Activated CD4-positive, alpha-beta T cell treated with anti-CD3 and anti-CD28 coated beads, Interleukin-2, amount 10 ng/mL, durations not matched to agents 7 days and 5 days (primary cell): ENCODE data around the gene SLC39A9. TPM values are rescaled to one million over a fixed set of nuclear protein-coding genes. Genes with fewer than 3 reads are reported as not detected.
"Not testable (repeated sequence)": the region's sequence is repeated elsewhere in the genome, so short reads cannot be mapped to it uniquely, and the experiment has no call there.

ENCODE experiments used
- CTCF ChIA-PET: fragments of 350-600 bp; sonication (Branson Sonifier 250); formaldehyde crosslinking; loops from one replicate; lab custom pipeline; 2021; ENCODE audit warnings: antibody characterized with exemption; lab: Charles Lee
- POLR2A ChIA-PET: fragments of 350-600 bp; sonication (Branson Sonifier 250); formaldehyde crosslinking; loops from one replicate; lab custom pipeline; 2021; ENCODE audit warnings: antibody characterized with exemption; lab: Charles Lee
- DNase-seq: peaks from one replicate; pipeline ENCODE4 v3.0.0-alpha.2; 2020
- H3K27ac Mint-ChIP-seq: one replicate; pipeline ENCODE4 v1.8.0; 2021; ENCODE audit warnings: mild to moderate bottlenecking, moderate library complexity, mixed read lengths
- H3K27me3 Mint-ChIP-seq: one replicate; pipeline ENCODE4 v1.8.0; 2021; ENCODE audit warnings: mixed read lengths
- H3K36me3 Mint-ChIP-seq: one replicate; pipeline ENCODE4 v1.8.0; 2021; ENCODE audit warnings: low read depth, mixed read lengths
- H3K4me1 Mint-ChIP-seq: one replicate; pipeline ENCODE4 v1.8.0; 2021; ENCODE audit warnings: mixed read lengths
- H3K4me3 Mint-ChIP-seq: one replicate; pipeline ENCODE4 v1.8.0; 2021; ENCODE audit warnings: mild to moderate bottlenecking, moderate library complexity, mixed read lengths
- H3K9me3 Mint-ChIP-seq: one replicate; pipeline ENCODE4 v1.8.0; 2021; ENCODE audit warnings: mixed read lengths
- total RNA-seq, 2 experiments: library from RNA; stranded (reverse); gene quantifications; one replicate each; pipeline ENCODE4 v1.2.3, GENCODE V29; 2021

SLC39A9 gene
- total RNA-seq, 2 experiments from 2014 or later: 43.7 to 50.4 TPM

DNA sequence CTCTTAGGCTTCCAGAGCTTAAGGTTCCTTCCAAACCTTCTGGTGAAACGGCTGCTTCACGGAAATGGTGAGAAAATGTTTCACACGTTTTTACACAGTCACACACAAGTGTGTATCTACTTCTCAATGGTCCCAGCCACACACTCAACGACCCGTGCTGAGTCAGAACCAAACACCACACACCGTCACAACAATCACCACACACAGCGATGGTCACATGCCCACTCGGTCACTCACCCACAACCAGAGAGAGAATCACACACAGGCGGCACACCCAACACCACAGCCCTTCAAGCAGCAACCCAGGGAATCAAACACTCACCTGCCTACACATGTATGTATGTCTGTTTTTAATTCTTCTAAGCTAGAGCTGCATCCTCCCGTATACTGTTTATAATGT is 73.4 kb downstream of the SLC39A9 start:
- POLR2A ChIA-PET: no interaction called here
- CTCF ChIA-PET: interaction anchor here (1.0 kb wide), 1 partner anchor 103 kb away, joined by 3 read pairs; the partner anchor contains the start of gene CCDC177
- Mint-ChIP-seq H3K9me3 (no peaks in the 10 kb centered on the region), H3K36me3 (no peaks in the 10 kb centered on the region), H3K27me3 (no peaks in the 10 kb centered on the region), H3K4me1 (peaks cover 2% of the 10 kb centered on the region), H3K27ac (no peak overlapping the region), H3K4me3 (no peak overlapping the region)
- no peak for DNase-seq

DNA sequence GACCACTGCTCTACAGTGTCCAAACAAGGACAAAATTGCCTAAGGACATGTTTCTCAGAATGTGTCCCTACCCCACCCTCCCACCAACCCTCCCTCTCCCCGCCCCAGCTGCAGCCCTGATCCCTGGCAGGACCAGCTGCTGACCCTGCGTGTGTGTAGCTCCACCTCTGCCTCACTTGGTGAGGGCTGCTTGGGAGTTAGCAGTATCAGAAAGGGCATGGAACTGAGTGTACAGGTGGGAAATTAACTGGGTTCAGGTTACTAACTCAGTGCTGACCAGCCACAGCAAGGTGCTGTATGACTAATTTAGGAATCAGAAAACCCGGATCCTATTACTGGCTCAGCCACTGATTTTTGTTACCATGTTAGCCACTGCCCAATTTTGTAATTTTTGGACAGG is 74.8 kb downstream of the SLC39A9 start:
- Mint-ChIP-seq H3K4me3 (no peak overlapping the region), H3K9me3 (no peaks in the 10 kb centered on the region), H3K27me3 (no peaks in the 10 kb centered on the region), H3K36me3 (no peaks in the 10 kb centered on the region), H3K27ac (no peak overlapping the region), H3K4me1 (peaks cover 2% of the 10 kb centered on the region)
- DNase-seq: no peak
- ChIA-PET CTCF (interaction anchor here (2.0 kb wide), 1 partner anchor 14 kb away, joined by 7 read pairs; no protein-coding TSS in a partner anchor), POLR2A (no interaction called here)

DNA sequence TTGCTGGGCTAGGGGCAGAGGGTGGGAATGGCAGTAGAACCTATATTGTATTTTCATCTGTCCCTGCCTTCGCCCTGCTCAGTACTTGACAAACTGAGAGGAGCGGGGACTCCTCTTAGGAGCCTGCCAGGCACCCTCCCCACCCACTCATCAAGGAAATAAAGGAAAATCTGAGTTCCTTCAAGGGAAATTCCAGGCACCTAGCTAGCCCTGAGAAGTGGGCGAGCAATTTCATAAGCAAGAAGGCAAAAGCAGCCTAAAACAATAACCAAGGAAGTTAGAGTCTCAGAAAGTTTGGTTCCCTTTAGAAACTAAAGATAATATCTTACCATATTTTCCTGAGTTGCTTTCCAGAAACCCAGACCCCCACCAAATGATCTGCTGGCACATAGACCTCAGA is 75.5 kb downstream of the SLC39A9 start:
- Mint-ChIP-seq H3K9me3 (no peaks in the 10 kb centered on the region), H3K27ac (no peak overlapping the region), H3K4me3 (no peak overlapping the region), H3K4me1 (peaks cover 2% of the 10 kb centered on the region), H3K27me3 (peaks cover 3% of the 10 kb centered on the region), H3K36me3 (no peaks in the 10 kb centered on the region)
- DNase-seq: no peak
- POLR2A ChIA-PET: no interaction called here
- CTCF ChIA-PET: interaction anchor here (2.0 kb wide), 1 partner anchor 14 kb away, joined by 7 read pairs; no protein-coding TSS in a partner anchor

GRCh38 chr14:69475194-69475818 is 76.8 kb downstream of the SLC39A9 start:
- POLR2A ChIA-PET: no interaction called here
- Mint-ChIP-seq H3K27me3 (peaks cover 4% of the 10 kb centered on the region), H3K36me3 (no peaks in the 10 kb centered on the region), H3K4me3 (no peak overlapping the region), H3K4me1 (peaks cover 2% of the 10 kb centered on the region), H3K27ac (no peak overlapping the region), H3K9me3 (no peaks in the 10 kb centered on the region)
- no peak for DNase-seq
- CTCF ChIA-PET: interaction anchor here (0.6 to 2.0 kb wide), 2 partner anchors 16 to 99 kb away, joined by 3 to 7 read pairs; partner anchors contain the start of gene CCDC177

GRCh38 chr14:69476824-69477450 is 78.4 kb downstream of the SLC39A9 start:
- H3K27me3 Mint-ChIP-seq, H3K4me1 Mint-ChIP-seq, POLR2A ChIA-PET, DNase-seq, H3K36me3 Mint-ChIP-seq, H3K4me3 Mint-ChIP-seq, H3K27ac Mint-ChIP-seq, H3K9me3 Mint-ChIP-seq: not testable (repeated sequence)
- CTCF ChIA-PET: interaction anchor here (0.6 kb wide), 1 partner anchor 43 kb away, joined by 3 read pairs; no protein-coding TSS in a partner anchor

DNA sequence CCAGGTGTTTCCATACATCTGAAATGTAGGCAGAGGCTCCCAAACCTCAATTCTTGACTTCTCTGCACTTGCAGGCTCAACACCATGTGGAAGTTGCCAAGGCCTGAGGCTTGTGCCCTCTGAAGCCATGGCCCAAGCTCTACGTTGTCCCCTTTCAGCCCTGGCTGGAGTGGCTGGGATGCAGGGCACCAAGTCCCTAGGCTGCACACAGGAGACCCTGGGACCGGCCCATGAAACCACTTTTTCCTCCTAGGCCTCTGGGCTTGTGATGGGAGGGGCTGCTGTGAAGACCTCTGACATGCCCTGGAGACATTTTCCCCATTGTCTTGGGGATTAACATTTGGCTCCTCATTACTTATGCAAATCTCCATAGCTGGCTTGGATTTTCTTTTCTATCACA is 79.6 kb downstream of the SLC39A9 start:
- H3K9me3 Mint-ChIP-seq, H3K36me3 Mint-ChIP-seq, H3K4me1 Mint-ChIP-seq, POLR2A ChIA-PET, DNase-seq, H3K4me3 Mint-ChIP-seq, H3K27ac Mint-ChIP-seq: not testable (repeated sequence)
- CTCF ChIA-PET: interaction anchor here (0.9 kb wide), 1 partner anchor 10 kb away, joined by 3 read pairs; no protein-coding TSS in a partner anchor
- H3K27me3 Mint-ChIP-seq: peaks cover 18% of the 10 kb centered on the region

DNA sequence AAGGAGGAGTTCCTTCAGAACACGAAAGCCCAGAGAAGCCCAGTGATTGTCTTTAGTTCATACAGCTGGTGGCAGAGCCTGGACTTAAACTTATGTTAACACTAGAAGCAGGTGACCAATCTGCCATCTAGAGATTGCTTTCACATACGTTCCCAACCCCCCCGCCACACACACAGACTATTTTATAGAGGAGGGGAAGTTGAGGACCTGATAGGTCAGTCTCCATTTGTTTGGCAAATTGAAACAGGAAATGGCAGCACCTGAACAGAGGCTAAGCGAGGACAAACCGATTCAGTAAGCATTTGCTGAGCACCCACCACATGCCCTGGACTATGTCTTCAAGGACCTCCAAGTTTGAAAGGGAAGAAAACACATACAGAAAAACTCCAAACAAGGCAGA is 81.2 kb downstream of the SLC39A9 start:
- ChIA-PET CTCF (no interaction called here), POLR2A (no interaction called here)
- H3K36me3 Mint-ChIP-seq: no peaks in the 10 kb centered on the region
- H3K9me3 Mint-ChIP-seq: no peaks in the 10 kb centered on the region
- no peaks in the 10 kb centered on the region for H3K4me1 Mint-ChIP-seq
- no peak overlapping the region for H3K4me3 Mint-ChIP-seq
- H3K27ac Mint-ChIP-seq: no peak overlapping the region
- DNase-seq: no peak
- peaks cover 27% of the 10 kb centered on the region for H3K27me3 Mint-ChIP-seq

DNA sequence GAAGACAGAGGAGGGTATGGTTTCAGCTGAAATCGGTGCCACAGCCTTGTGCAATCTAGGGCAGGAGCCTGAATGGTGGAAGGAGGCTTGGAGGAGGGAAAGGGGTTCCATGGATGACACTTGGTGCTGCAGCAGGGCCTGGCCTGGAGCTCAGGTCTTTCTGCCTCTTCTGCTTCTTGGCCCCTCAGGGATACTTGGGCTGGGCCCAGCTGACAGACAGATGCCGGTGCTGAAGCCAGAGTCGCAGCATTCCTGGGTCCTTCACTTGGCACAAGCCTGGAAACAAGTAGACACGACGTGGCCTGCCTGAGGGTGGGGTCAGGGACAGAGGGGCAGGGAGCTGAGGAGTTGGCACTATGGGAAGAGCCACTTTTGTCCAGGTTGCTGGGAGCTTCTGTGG is 81.6 kb downstream of the SLC39A9 start:
- CTCF ChIA-PET: no interaction called here
- POLR2A ChIA-PET: no interaction called here
- Mint-ChIP-seq H3K9me3 (no peaks in the 10 kb centered on the region), H3K4me3 (no peak overlapping the region), H3K27me3 (peaks cover 28% of the 10 kb centered on the region), H3K27ac (no peak overlapping the region), H3K4me1 (no peaks in the 10 kb centered on the region), H3K36me3 (no peaks in the 10 kb centered on the region)
- DNase-seq: no peak

DNA sequence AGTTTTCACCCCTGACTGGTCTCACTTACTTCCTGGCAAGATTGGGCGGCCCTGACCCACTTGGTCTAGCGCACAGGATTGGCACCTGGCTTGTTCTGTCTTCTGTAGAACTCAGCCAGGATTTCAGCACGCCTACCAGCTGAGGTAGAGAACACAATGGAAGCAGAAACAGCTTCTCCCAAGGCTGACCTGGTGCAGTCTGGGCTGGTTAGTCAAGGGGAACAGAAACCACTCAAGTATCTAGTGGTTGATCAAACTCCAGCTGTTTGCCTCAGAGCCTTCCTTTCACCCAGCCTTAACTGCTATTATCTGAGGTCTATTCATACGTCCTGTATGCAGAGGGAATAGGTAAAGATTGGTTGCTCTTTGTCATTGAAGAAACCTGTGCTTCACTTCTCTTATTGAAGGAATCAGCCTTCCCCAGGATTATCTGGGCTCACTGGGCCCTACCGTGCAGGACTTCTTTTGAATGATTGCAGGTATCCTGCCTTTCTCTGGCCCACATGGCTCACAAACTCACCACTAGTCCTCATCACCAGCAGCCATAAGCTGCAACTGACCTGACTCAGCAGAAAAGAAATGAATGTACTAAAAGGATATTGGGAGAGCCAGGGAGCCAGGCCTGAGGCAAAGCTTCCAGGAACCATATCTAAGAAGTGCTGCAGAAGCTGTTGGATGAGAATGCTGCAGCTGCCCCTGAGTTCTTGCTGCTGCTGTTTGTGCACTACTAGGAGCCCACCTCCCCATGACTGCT is 83.5 kb downstream of the SLC39A9 start:
- H3K4me1 Mint-ChIP-seq: no peaks in the 10 kb centered on the region
- ChIA-PET POLR2A (no interaction called here), CTCF (interaction anchor here (0.9 to 1.0 kb wide), 2 partner anchors 66 to 220 kb away, joined by 3 to 4 read pairs; no protein-coding TSS in a partner anchor)
- DNase-seq: no peak
- H3K36me3 Mint-ChIP-seq: no peaks in the 10 kb centered on the region
- no peaks in the 10 kb centered on the region for H3K9me3 Mint-ChIP-seq
- H3K27me3 Mint-ChIP-seq: peaks cover 46% of the 10 kb centered on the region
- H3K4me3 Mint-ChIP-seq: no peak overlapping the region
- no peak overlapping the region for H3K27ac Mint-ChIP-seq

DNA sequence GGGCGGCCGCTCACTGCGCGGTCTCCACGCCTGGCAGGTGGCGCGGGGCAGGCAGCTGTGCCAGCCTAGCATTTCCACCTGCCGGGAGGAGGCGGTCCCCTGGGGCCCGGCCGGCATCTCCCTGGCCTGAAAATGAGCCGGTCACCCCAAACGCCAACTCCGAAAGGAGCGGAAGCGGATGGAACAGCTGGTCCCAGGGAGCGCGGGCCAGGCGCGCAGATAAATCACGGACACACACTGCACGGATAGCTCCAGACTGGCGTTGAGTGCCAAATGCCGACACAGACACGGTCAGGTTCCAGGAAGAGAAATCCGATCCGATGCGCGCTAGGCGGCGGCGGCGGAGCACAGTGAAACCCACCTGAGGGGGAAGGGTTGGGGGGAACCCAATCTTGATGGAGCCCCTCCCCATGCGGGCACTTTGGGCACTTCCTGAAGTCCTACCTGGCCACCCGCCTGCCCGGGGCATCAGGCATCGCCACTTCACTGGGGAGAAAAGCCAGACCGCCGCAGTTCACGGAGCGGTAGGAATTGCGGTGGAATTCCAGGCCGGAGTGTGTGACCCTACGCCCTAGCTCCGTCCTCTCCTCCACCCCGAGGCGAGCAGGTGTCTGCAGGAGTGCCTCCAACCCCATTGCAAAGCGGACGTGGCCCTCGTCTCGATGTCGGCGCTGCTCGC is 85.4 kb downstream of the SLC39A9 start:
- peaks cover 53% of the 10 kb centered on the region for H3K27me3 Mint-ChIP-seq
- no peaks in the 10 kb centered on the region for H3K4me1 Mint-ChIP-seq
- CTCF ChIA-PET: interaction anchor here (0.6 kb wide), 2 partner anchors 91 to 580 kb away, joined by 3 to 4 read pairs; partner anchors contain the start of gene CCDC177
- no peak overlapping the region for H3K27ac Mint-ChIP-seq
- POLR2A ChIA-PET: interaction anchor here (0.6 kb wide), 1 partner anchor 56 kb away, joined by 9 read pairs; no protein-coding TSS in a partner anchor
- no peak overlapping the region for H3K4me3 Mint-ChIP-seq
- no peaks in the 10 kb centered on the region for H3K9me3 Mint-ChIP-seq
- no peak for DNase-seq
- H3K36me3 Mint-ChIP-seq: no peaks in the 10 kb centered on the region

DNA sequence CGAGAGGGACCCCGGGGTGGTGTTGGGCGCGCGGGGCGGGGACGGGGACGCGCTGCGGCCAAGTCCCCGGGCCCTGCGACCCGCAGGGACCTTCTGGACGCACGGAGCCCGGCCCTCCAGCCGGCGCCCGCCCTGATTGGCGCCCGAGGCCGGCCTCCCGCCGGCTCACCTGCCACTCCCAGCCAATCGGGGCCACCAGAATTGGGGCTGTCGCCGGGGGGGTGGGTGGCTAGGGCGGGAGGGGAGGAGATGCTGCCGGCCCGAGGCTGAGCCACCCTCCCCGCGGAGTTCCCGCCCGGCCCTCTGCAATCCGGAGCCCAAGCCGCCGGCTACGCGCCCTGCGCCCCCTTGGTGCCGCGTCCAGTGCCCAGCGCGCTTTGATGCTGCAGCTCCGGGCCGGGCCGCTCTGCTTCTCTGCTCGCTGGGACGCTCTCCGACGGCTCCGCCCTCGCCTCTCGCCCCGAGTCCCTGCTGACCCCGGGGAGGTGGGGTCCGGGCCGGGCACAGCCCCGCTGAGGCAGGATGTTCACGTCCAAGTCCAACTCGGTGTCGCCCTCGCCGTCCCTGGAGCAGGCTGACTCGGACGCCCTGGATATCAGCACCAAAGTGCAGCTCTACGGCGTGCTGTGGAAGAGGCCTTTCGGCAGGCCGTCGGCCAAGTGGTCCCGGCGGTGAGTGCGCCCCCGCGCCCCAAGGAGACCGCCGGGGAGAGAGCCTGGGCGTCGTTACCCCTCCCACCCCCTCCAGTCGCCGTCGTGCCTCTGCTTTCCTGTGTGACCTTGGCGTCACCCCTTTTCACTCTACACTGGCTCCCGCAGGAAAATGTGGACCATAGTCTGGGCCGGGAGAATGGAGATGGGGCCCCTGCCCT is 86.2 kb downstream of the SLC39A9 start, which contains the start of gene PLEKHD1:
PLEKHD1 (plus strand) TSS at position 285 of the 871 bp plus-strand sequence; CDS start at position 523, 238 bp downstream.
- ChIA-PET CTCF (interaction anchor here (0.6 kb wide), 1 partner anchor 580 kb away, joined by 3 read pairs; no protein-coding TSS in a partner anchor), POLR2A (interaction anchor here (0.6 kb wide), 1 partner anchor 56 kb away, joined by 9 read pairs; no protein-coding TSS in a partner anchor)
- no peak for DNase-seq
- H3K36me3 Mint-ChIP-seq: no peaks in the 10 kb centered on the region
- H3K4me1 Mint-ChIP-seq: no peaks in the 10 kb centered on the region
- H3K27ac Mint-ChIP-seq: no peak within 1 kb of the TSS
- no peaks in the 10 kb centered on the region for H3K9me3 Mint-ChIP-seq
- no peak within 1 kb of the TSS for H3K4me3 Mint-ChIP-seq
- peaks cover 51% of the 10 kb centered on the region for H3K27me3 Mint-ChIP-seq
